ENCODE data around the gene MAP2K2.
"Not testable (repeated sequence)": the region's sequence is repeated elsewhere in the genome, so short reads cannot be mapped to it uniquely, and the experiment has no call there.

Gene MAP2K2

DNA sequence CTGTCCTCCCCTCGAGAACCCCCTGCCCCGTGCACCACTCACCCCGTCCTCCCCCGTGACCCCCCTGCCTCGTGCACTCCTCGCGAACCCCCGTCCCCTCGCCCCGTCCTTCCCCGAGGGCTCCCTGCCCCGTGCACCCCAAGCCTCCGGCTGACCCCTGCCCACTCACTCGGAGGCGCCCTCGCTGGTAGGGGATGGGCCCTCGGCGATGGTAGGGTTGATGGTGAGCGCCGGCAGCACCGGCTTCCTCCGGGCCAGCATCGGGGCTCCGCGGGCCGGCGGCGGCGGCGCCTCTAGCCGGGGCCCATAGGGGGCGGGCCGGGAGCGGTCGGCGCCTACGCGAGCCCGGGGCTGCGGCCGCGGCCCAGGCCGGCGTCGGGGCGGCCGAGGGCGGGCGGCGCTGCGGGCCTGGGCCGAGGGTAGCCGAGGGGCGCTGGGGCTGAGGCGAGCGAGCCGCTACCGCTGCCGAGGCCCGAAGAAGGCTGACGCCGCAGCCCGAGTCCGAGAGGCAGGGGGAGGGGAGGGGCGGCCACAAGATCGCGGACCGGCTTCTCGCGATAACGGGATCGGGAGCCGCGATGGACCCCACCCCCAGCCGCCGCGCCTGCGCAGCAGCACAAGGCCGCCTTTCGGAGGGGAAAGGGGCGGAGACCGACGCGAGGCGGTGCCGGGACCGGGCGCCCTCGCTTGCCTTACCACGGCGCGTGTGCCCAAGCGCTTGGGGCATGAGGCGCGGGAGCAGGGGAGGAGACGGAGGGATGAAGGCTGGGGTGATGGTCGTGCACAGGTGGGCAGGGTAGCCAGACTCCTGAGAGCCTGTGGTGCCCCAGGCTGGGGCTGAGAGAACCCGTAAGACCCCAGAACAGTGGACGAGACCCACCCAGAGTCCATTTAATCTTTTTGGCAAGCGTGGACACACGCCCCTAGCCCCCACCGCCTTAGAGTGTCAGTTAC, at the start of gene MAP2K2:
TSS of gene MAP2K2 (minus strand) at position 508 of the 954 bp plus-strand sequence. CDS start at position 261, 247 bp downstream.
- peak within 1 kb of the TSS; percentile 79 for H3K4me3 ChIP-seq (ENCODE audit: low read depth, low read length)
- peak; percentile 53 for DNase-seq (ENCODE audit: low read depth)

DNA sequence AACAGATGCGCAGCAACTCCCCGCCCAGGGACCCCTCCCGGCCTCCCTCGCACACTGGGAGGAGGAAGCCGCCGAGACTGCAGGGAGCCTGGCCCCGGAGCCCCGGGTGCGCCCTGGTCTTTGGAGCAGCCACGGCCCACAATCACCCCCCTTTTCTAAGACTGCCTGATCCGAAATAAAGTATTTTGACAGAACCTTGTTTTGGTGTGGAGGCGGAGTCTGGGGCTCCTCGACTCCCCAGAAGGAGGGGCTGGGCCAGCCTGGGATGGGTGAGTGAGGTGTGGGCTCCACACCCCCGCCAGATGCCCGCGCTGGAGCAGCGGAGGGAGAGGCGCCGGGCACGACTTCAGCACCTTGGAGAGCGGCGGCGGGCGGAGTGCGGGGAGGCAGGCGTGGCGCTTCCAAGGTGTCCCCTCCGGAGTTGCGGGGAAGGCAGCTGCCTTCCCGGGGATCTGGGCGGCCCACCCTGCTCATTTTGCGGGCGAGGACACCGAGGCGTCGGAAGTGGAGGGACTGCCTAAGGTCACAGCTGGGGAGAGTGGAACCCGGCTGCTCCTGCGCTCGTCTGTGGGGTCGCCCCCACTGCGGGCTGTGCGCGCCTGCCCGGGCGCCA, 49.0 kb upstream of the MAP2K2 start:
- DNase-seq (ENCODE audit: low read depth): no peak
- H3K4me3 ChIP-seq (ENCODE audit: low read depth, low read length): no peak overlapping the region

DNA sequence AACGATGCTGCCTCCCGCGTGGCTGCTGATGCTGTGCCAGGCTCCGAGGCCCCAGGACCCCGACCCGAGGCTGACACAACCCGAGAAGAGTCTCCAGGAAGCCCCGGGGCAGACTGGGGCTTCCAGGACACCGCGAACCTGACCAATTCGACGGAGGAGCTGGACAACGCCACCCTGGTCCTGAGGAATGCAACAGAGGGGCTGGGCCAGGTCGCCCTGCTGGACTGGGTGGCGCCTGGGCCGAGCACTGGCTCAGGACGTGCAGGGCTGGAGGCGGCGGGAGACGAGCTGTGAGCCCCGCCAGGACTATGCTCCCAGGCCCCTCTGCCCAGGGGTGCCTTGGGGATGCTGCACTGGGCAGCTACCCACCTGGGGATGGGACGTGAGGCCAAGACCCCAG, 47.8 kb upstream of the MAP2K2 start:
- no peak overlapping the region for H3K4me3 ChIP-seq (ENCODE audit: low read depth, low read length)

DNA sequence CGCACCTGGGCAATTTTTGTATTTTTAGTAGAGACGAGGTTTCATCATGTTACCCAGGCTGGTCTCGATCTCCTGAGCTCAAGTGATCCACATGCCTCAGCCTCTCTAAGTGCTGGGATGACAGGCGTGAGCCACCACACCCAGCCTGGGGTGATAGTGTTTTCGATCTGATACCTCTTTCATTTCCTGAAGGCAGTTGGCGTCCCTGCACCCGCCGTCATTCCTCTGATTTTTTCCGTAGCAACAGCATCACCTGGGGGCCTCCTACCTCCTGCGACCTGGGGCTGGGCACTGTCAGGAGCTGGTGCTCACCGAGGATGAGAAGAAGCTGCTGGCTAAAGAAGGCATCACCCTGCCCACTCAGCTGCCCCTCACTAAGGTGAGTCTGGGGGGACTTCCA, 40.3 kb upstream of the MAP2K2 start:
- no peak overlapping the region for H3K4me3 ChIP-seq (ENCODE audit: low read depth, low read length)
- no peak for DNase-seq (ENCODE audit: low read depth)

More for the DNA sequence above, 47.8 kb upstream of the MAP2K2 start:
- DNase-seq (ENCODE audit: low read depth): no peak

DNA sequence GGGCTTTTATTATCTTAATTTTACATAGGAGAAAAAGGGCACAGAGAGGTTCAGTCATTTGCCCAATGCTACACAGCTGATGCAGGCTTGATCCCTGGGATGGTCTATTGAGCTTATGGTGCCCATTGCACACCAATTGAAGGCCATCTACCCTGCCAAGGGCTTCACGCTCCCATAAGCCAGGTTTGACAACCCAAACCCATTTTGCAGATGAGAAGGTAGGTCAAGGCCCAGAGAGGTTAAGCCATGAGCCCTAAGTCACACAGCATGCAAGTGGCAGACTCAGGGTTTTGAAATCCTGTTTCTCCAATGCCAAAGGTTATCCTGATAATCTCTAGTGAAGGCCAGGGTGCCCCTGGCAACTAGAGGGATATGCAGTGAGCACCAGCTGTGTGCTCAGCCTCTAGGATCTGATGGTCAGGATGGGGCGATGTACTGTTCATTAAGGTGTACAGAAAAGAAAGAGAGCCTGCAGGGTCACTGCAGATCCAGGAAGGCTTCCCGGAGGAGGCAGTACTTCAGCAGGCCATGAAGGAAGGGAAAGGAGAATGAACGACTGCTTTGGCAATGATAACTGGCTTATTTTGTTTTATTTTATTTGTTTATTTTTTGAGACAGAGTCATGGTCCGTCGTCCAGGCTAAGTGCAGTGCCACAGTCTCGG, 37.6 kb upstream of the MAP2K2 start:
- no peak for DNase-seq (ENCODE audit: low read depth)
- H3K4me3 ChIP-seq (ENCODE audit: low read depth, low read length): no peak overlapping the region

DNA sequence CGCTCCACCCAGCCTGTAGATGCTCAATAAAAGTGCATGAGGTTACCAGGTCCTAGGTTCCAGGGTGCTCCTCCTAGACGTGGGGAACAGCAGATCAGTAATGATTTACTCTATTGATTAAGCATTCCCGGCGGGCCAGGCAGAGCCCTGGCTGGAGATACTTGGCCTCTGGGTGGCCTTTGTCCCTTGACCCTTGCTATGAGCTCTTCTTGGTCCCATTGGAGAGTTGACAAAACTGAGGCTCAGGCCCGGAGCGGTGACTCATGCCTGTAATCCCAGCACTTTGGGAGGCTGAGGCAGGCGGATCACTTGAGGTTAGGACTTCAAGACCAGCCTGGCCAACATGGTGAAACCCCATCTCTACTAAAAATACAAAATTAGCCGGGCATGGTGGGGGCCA, 34.0 kb upstream of the MAP2K2 start:
- H3K4me3 ChIP-seq (ENCODE audit: low read depth, low read length); DNase-seq (ENCODE audit: low read depth): not testable (repeated sequence)

DNA sequence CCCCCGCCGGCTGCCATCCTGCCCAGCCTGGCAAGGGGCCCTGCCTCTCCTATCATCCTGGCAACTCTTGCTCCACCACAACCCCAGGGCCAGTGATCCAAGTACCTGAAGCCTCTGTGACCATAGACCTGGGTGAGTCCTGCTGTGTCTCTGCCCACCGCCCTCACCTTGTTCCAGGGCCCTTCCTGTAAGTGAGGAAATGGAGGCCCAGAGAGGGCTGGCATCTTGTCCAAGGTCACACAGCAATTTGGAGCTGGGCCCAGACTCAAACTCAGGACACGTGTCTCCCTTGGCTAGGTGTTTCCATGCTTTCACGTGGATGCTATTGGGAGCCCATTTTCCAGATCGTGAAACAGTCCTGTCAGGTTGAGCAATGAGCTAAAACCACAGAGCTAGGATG, 33.2 kb upstream of the MAP2K2 start:
- DNase-seq (ENCODE audit: low read depth): no peak
- no peak overlapping the region for H3K4me3 ChIP-seq (ENCODE audit: low read depth, low read length)

DNA sequence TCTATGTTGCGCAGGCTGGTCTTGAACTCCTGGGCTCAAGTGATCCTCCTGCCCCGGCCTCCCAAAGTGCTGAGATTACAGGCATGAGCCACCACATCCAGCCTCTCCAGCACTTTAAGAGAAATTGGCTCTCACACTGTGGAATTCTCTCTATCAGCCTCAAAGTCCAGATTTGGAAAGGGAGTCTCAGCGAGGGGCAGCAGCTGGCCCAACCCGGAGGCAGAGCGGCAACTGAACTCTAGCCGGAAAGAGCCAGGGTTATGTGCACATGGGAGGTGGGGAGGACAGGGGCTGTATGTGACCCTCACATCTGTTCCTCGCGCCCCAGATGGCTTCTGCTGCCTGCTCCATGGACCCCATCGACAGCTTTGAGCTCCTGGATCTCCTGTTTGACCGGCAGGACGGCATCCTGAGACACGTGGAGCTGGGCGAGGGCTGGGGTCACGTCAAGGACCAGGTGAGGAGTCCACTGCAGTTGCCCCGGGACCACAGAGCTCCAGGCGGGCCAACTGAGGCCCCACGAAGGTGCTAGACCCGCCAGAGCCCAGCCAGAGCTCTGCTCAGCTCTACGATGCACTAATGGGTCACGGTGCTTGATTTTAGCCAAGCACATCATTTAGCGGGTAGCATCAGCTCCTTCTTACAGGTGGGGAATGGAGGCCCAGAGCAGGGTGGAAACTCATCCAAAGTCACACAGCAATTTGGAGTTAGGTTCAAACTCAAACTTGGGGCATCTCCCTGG, 30.8 kb upstream of the MAP2K2 start:
- H3K4me3 ChIP-seq (ENCODE audit: low read depth, low read length): no peak overlapping the region
- DNase-seq (ENCODE audit: low read depth): no peak

DNA sequence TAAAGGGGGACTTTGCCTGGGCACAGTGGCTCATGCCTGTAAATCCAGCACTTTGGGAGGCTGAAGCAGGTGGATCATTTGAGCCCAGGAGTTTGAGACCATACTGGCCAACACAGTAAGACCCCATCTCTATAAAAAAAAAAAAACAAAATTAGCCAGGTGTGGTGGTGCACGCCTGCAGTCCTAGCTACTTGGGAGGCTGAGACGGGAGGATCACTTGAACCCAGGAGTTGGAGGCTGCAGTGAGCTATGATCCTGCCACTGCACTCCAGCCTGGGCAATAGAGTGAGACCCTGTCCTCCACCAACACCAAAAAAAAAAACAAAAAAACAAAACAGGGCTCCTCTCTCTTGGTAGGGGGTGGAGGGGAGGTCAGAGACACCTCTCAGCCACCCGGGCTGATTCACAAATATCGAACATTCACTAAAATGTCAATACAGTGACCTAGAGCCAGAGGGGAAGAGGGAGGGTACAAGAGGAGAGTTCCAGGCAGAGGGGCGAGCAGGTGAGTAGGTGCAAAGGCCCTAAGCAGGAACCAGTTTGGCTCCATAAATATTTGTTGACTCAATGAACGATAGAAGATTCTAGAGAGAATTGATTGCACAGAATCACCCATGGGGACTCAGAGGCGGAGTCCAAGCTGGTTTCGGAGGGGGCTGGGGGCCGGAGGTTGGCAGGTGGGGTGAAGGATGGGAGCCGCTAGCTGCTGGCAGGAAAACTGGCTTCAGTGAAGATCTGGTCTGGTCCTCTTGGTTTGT, 28.5 kb upstream of the MAP2K2 start:
- H3K4me3 ChIP-seq (ENCODE audit: low read depth, low read length): no peak overlapping the region
- no peak for DNase-seq (ENCODE audit: low read depth)

DNA sequence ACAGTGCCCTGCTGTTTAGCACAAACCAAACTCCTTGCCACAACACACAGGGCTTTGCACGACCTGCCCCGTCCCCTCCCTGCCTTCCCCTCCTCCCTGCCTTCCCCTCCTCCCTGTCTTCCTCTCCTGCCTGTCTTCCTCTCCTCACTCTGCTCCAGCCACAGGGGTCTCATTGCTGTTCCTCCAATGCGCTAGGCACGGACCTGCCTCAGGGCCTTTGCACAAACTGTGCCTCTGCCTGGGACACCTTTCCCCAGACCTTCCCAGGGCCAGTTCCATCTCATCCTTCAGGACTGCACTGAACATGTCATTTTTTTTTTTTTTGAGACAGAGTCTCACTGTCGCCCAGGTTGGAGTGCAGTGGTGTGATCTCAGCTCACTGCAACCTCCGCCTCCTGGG, 27.7 kb upstream of the MAP2K2 start:
- H3K4me3 ChIP-seq (ENCODE audit: low read depth, low read length): no peak overlapping the region
- DNase-seq (ENCODE audit: low read depth): no peak

DNA sequence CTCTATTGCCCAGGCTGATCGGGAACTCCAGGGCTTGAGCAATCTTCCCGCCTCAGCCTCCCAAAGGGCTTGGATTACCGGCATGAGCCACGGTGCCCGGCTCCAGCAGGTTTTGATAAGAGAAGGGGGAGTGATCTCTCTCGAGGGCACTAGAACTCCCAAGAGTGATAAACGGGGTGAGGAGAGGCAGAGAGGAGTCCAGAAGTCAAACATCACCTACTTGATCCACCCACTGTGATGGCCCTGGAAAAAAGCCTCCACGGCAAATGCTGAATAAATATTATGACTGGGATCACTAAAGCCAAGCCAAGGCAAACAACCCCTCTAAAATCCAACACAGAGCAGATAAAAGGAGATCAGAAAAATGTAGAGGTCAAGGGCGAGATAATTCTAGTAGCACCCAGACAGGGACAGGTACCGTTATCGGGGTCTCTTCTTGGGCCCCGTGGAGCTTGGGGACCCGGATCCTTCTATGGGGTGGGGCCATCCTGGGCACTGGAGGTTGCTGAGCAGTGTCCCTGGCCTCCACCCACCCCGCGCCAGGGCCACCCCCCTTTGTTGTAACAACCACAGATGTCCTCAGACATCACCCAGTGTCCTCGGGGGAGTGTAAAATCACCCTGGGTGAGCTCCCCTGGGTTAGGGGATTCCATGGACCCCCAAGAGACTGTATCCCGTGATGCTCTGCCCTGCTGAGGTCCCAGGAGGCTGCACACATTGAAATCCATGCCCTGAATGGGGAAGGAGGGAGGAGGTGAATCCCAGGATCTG, 25.8 kb upstream of the MAP2K2 start:
- no peak overlapping the region for H3K4me3 ChIP-seq (ENCODE audit: low read depth, low read length)
- no peak for DNase-seq (ENCODE audit: low read depth)

DNA sequence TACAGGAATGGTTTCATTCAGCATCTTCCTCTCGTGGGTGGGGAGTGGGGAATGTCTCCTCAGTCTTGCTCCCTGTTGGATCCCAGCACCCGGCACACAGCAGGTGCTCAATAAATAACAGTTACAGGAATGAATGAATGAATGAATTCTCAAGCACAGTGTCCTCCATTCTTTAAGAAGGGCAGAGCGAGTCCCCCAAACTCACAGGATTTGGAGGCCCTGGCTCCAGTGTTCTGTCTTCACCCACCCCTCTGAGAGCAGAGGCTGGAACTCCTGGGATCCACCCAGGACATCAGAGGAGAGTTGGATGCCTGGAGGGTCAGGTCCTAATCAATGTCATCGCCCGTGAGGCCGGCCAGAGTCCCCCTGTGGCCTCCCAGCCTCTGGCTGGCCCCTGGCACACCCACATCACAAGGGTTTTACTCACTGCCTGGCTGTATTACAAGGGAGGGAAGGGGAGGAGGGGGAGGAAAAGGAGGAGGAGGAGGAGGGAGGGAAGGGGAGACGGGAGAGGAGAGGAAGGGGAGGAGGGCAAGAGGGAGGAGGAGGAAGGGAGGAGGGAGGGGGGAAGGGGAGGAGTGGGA, 20.8 kb upstream of the MAP2K2 start:
- DNase-seq (ENCODE audit: low read depth): no peak
- no peak overlapping the region for H3K4me3 ChIP-seq (ENCODE audit: low read depth, low read length)

DNA sequence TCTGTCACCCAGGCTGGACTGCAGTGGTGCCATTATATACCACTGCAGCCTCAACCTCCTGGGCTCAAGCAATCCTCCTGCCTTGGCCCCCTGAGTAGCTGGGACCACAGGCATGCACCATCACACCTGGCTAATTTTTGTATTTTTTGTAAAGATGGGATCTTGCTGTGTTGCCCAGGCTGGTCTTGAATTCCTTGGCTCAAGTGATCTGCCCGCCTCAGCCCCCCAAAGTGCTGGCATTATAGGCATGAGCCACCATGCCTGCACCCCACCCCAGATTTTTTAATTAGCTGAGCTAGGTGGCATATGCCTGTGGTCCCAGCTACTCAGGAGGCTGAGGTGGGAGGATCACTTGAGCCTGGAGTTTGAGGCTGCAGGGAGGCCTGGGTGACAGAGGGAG, 19.0 kb upstream of the MAP2K2 start:
- H3K4me3 ChIP-seq (ENCODE audit: low read depth, low read length); DNase-seq (ENCODE audit: low read depth): not testable (repeated sequence)

DNA sequence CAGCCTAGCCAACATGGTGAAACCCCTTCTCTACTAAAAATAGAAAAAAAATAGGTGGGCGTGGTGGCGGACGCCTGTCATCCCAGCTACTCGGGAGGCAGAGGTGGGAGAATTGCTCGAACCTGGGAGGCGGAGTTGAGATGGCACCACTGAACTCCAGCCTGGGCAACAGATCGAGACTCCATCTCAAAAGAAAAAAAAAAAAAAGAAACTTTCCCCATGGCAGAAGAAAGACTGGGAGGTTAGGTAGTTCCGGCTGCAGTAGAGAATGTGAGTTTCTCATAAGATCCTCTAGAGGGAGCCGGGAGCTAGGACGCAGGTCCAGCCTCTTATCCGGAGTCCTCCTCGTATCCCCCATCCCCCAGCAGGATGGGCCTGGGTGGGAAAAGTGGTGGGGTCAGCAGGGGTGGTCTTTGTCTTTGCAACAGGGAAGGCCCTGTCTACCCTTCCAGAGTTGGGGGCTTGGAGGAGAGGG, 16.4 kb upstream of the MAP2K2 start:
- no peak overlapping the region for H3K4me3 ChIP-seq (ENCODE audit: low read depth, low read length)
- DNase-seq (ENCODE audit: low read depth): no peak

DNA sequence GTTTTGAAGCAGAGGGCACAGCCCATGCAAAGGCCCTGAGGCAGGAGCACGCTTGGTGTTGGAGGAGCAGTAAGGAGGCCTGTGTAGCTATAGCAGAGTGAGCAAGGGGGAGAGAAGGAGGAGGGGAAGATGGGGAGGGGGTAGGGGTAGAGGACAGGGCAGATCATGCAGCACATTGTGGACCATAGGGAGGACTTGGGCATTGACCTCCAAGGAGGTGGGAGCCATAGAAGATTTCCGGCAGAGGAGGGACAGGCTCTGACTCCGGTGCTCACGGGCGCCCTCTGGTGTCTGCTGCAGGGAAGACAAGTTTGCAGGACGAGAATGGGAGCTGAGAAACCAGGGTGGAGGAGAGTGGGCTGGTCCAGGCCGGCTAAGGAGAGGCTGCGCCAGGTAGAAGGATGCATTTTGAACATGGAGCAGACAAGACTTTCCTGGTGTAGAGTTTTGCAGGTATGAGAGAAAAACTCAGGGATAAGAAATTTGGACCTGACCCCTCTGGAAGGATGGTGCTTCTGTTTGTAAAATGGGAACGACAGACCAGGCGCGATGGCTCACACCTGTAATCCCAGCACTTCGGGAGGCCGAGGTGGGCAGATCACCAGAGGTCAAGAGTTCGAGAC, 15.8 kb upstream of the MAP2K2 start:
- no peak overlapping the region for H3K4me3 ChIP-seq (ENCODE audit: low read depth, low read length)
- DNase-seq (ENCODE audit: low read depth): no peak

DNA sequence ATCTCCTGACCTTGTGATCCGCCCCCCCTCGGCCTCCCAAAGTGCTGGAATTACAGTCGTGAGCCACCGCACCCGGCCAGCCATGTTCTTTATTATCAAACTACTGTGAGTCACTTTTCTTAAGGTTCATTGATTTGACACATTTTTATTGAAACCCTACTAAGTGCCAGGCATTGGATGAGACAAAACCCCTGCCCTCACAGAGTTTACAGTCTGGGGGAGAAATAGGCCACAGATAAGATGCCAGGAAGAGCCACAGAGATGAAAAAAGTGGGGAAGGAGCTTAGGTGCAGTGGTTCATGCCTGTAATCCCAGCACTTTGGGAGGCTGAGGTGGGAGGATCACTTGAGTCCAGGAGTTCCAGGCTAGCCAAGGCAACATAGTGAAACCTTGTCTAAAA, 14.5 kb upstream of the MAP2K2 start:
- no peak overlapping the region for H3K4me3 ChIP-seq (ENCODE audit: low read depth, low read length)

DNA sequence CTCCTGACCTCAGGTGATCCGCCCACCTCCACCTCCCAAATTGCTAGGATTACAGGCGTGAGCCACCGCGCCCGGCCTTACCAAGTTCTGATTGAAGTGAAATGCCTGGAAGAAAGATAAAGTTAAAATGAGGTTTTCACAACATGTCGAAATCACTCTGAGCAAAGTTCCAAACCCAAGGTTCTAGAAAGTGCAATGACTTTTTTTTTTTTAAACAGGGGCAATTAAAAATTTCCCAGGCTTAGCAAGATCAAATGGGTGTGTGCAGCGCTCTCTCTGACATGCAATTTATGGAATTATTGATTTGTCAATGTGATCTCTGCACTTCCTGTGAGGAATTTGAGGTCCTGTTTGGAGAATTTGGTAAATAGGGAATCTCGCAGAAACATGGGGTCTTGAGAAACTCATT, 12.8 kb upstream of the MAP2K2 start:
- no peak for DNase-seq (ENCODE audit: low read depth)
- no peak overlapping the region for H3K4me3 ChIP-seq (ENCODE audit: low read depth, low read length)

More for the DNA sequence above, 14.5 kb upstream of the MAP2K2 start:
- DNase-seq (ENCODE audit: low read depth): no peak
